Thoracic aorta endothelial cell (primary cell): Measurements from ENCODE around the gene ING1. TPM values are rescaled to one million over a fixed set of nuclear protein-coding genes. Genes with fewer than 3 reads are reported as not detected.

Source experiments
- total RNA-seq: library from RNA; depleted of rRNA; stranded (reverse); fragments of >200 nt; gene quantifications from 2 replicates; pipeline ENCODE4 v1.2.3, GENCODE V29; 2012

The ING1 gene, protein sequence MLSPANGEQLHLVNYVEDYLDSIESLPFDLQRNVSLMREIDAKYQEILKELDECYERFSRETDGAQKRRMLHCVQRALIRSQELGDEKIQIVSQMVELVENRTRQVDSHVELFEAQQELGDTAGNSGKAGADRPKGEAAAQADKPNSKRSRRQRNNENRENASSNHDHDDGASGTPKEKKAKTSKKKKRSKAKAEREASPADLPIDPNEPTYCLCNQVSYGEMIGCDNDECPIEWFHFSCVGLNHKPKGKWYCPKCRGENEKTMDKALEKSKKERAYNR
- total RNA-seq, result 7.6 and 8.5 TPM in 2 replicates

DNA sequence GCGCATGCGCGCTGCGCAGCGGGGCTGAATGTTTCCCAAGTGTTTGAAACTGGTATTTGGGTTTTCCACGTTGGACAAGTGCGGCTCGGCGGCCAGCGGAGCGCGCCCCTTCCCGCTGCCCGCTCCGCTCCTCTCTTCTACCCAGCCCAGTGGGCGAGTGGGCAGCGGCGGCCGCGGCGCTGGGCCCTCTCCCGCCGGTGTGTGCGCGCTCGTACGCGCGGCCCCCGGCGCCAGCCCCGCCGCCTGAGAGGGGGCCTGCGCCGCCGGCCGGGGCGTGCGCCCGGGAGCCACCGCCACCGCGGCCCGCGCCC lies at the start of gene ING1:
ING1 (plus strand) TSS at position 59 of the 311 bp plus-strand sequence. CDS start 450 bp downstream, outside the sequence.

DNA sequence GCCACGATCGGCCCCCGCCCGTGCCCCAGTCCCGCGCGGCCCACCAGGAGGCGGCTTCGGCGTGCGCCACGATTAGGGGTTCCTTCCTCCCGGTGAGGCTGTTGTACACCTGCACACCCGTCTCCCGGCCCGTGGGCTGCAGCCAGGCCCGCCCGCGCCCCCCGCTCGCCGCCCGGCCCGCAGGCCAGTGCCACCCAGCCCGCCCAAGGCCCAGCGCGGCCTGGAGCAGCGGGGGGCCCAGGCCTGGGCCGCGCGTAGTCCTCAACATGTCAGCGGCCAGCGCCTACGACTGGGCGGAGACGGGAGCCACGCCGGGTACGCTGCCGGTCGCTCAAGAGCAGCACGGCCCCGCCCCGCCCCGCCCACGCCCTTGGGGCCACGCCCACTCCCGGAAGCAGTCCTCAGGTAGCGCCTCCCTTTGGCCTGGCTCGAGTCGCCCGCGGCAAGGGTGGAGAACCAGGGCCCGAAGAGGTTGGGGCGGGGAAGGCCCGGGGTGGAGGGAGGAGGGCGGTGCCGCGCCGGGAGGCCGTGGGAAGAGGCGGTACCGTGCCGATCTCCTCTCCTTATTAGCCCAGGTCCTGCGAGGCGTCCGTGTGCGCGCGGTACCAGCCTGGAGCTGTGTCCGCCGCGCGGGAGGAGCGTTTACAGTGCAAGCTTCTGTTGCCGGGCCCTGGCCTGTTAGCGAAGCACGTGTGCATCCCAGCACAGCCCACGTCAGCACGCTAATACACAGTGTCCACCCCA lies 7.5 kb upstream of the ING1 start, which contains the start of gene CARS2:
CARS2 (minus strand) TSS at position 291 of the 744 bp plus-strand sequence; CDS start at position 268, 23 bp downstream.

Other genes with a start within 250 kb of the ING1 start
- gene RAB20, start 152.0 kb upstream of the ING1 start, total RNA-seq, result 0.93 and 1.0 TPM in 2 replicates
- gene NAXD, start 98.2 kb upstream of the ING1 start, total RNA-seq, result 13.1 and 13.3 TPM in 2 replicates
- gene CARS2, start 7.6 kb upstream of the ING1 start, total RNA-seq, result 34.0 and 87.5 TPM in 2 replicates
- gene ANKRD10, start 201.4 kb downstream of the ING1 start, total RNA-seq, result 70.1 and 90.3 TPM in 2 replicates